ENCODE results near the gene HES1. TPM values are rescaled to one million over a fixed set of nuclear protein-coding genes. Genes with fewer than 3 reads are reported as not detected.

HES1 gene
- total and polyA plus RNA-seq, 9 of the 15 experiments (the other 6 are each of a cell fraction or from before 2014, with no cell fraction given): 3.4 to 37.0 (median 19.3) TPM

- TF ChIP-seq SMARCE1 (IDR thresholded peaks at IDR 0.05) (peak; percentile 68), SP2 (IDR thresholded peaks at IDR 0.05; ENCODE audit: extremely low read depth, low read depth, low read length, poor library complexity, severe bottlenecking) (no peak), POLR2B (IDR thresholded peaks at IDR 0.05; ENCODE audit: low read depth, partially characterized antibody) (peak; percentile 59), TAF1 (IDR thresholded peaks at IDR 0.05; ENCODE audit: control insufficient read depth, extremely low read depth, insufficient read depth, low read length, severe bottlenecking) (peak; percentile 61), NFE2L1 (tag; IDR thresholded peaks at IDR 0.05; ENCODE audit: borderline replicate concordance, low read depth) (no peak), ZFPM2 (CRISPR knock-in tag; IDR thresholded peaks at IDR 0.05) (no peak), IRF9 (tag; IDR thresholded peaks at IDR 0.05) (no peak), KDM2B (CRISPR knock-in tag; IDR thresholded peaks at IDR 0.05) (peak; percentile 81), ZNF518B (CRISPR knock-in tag; IDR thresholded peaks at IDR 0.05) (no peak), ZNF644 (tag; IDR thresholded peaks at IDR 0.05; ENCODE audit: low read depth) (peak; percentile 78; the same call in 1 of the 2 replicates), UBTF (IDR thresholded peaks at IDR 0.05; ENCODE audit: borderline replicate concordance in 1 of 2, low read depth in 2 of 2, low read length in 2 of 2) (peak in 1 of 2 experiments; percentile 76; a peak in 3 of 4 replicates), E2F3 (CRISPR knock-in tag; IDR thresholded peaks at IDR 0.05) (no peak), XRCC4 (IDR thresholded peaks at IDR 0.05; ENCODE audit: extremely low read depth, insufficient read depth, insufficient read length) (no peak), KDM5B (IDR thresholded peaks at IDR 0.05; ENCODE audit: insufficient replicate concordance, low read depth, low read length) (peak; percentile 47)
Observed at GRCh38 chr3:194141415-194142155, 5.6 kb downstream of the HES1 start (continued).
